GM12892 (cell line): ENCODE measurements around the gene BUB1B.
A peak's percentile ranks its signal among the peaks of the same experiment; 100 is the strongest.

Experiments used
- DNase-seq: peaks from one replicate; pipeline ENCODE4 v3.0.0; 2011; ENCODE audit not compliant: insufficient read length
- FAIRE-seq: peaks from 2 replicates; lab custom pipeline; 2011; peaks lifted over from hg19 to GRCh38; lab: Jason Lieb, UNC
- POLR2A ChIP-seq: IDR thresholded peaks from 2 replicates; pipeline ENCODE4 v1.6.1; 2011; ENCODE audit warnings: low read depth, low read length, control low read depth
- POLR2AphosphoS5 ChIP-seq: IDR thresholded peaks from 2 replicates; pipeline ENCODE4 v1.6.1; 2011; ENCODE audit warnings: low read depth, low read length, control low read depth
- TAF1 ChIP-seq: IDR thresholded peaks from 2 replicates; pipeline ENCODE4 v1.6.1; 2011; ENCODE audit warnings: low read depth, mild to moderate bottlenecking, control low read depth, low read length, borderline replicate concordance

Gene BUB1B

DNA sequence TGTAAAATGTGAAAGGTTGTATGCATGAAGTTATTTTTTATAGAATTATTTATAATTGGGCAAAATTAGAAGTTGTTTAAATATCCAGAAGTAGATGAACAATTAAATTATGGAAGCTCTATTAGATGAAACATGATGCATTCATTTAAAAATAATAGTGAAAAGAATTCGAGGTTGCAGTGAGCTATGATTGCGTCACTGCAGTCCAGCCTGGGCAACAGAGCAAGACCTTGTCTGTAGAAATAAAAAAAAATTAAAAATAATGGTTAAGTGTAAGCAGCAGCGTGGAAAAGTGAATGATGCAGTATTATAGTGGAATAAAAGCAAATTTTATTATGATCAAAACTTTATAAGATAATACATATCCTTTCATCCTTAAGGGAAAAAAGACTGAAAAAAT is 14.3 kb downstream of the BUB1B start:
- TF ChIP-seq POLR2AphosphoS5 (no peak), POLR2A (no peak), TAF1 (no peak)
- no peak for FAIRE-seq
- no peak for DNase-seq

DNA sequence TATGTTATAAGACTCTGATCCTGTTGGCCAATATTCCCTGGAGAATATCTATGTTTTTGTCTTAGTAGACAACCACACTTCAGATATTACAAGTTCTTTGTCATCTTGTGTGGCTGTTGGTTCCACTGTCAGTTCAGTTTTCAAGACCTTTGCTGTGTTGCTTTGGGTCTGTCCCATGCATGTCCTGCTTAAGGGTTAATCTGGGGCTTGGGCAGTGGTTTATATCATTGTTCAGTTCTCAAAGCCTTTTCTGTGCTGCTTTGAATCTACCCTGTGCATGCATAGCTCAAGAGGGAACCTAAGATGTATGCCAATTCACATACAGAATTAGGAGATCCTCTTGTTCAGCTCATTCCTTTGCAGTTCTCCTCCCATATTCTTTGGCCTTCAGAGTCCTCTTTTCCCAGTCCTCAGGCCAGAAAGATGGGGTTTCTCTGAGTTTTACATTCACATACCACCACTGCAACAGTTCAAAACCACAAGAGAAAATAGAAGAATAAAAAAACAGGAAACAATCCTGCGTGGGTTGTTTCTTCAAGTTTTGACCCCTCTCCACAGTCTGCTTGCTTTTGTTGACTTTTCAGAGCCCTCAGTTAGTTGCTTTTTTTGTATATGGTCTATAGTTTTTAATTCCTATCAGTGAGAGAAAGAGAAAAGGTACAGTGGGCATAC is 21.6 kb downstream of the BUB1B start:
- FAIRE-seq = peak; percentile 74

DNA sequence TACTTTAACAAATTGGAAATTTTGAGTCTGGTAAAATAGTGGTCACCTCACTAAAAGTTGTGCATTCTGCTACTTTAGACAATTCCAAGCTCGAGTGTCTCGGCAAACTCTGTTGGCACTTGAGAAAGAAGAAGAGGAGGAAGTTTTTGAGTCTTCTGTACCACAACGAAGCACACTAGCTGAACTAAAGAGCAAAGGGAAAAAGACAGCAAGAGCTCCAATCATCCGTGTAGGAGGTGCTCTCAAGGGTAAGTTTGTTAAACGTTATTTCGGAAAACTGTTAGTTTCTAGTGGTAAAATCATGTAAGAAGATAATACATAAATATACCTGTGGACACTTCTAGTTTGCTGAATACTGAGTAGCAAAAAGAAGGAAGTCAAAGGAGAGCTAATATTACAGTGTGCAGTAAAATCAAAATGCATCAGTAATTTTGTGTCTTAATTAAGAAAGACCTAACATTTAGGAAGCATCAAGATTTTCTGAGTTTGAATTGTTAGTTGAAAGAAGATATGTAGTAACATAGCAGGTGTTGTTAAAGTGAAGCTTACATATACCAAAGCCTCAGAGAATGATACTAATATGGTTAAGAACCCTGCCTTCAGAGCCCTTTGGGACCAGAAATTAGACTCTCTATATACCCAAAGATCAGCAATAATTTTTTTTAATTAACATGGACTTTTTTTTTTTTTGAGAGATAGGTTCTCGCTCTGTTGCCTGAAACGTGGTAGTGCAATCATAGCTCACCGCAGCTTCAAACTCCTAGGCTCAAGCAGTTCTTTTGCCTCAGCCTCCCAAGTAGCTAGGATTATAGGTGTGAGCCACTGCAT is 23.0 kb downstream of the BUB1B start:
- no peak for TF ChIP-seq TAF1
- no peak for TF ChIP-seq POLR2AphosphoS5
- TF ChIP-seq POLR2A = no peak
- DNase-seq (no peak), FAIRE-seq (peak; percentile 79)

More for the DNA sequence above, 21.6 kb downstream of the BUB1B start:
- TF ChIP-seq POLR2A (no peak), TAF1 (no peak)
- DNase-seq = no peak

DNA sequence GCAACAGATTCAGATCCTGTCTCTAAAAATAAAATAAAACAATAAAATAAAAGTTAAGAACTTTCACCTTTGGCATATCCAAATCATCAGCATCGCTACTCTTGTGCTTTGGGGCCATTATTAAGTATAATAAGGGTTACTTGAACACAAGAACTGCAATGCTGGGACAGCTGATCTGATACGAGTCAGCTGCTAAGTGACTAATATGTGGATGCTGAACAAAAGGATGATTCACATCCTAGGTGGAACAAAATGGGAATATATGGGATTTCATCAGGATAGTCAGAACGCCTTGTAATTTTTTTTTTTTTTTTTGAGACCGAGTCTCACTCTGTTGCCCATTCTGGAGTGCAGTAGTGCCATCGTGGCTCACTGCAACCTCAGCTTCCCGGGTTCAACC is 29.7 kb downstream of the BUB1B start:
- DNase-seq (no peak), FAIRE-seq (no peak)
- TF ChIP-seq POLR2AphosphoS5 = no peak
- TF ChIP-seq TAF1 = no peak
- no peak for TF ChIP-seq POLR2A

DNA sequence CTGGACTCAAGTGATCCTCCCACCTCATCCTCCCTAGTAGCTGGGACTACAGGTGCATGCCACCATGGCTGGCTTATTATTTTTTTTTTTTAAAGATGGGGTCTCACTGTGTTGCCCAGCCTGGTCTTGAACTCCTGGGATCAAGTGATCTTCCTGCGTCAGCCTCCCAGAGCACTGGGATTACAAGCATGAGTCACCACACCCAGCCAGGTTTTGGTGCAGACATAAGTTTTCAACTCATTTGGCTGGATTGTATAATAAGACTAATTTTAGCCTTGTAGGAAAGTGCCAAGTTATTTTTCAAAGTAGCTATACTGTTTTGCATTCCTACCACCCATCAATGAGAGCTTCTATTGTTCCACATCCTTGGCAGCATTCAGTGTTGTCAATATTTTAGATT is 32.1 kb downstream of the BUB1B start:
- DNase-seq (no peak), FAIRE-seq (no peak)
- TF ChIP-seq POLR2A = no peak
- no peak for TF ChIP-seq TAF1

DNA sequence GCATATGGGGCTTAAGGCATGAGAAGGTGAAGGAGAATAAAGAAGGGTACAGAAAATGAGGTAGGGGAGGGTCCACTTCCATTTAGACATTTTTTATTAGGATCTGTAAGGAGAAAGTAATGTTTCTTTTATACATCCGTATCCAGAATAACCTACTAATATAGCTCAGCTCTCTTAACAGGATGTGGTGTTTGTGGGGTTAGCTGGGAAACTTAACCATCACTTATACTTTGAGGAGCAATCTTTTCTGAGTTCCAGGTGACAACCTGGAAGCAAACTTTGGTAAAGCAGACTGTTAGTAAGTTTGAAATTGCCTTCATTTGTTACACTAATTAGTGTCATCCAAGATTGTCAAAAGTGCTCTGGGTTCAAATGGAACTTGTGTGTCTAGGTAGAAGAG is 36.6 kb downstream of the BUB1B start:
- TF ChIP-seq POLR2A (no peak), POLR2AphosphoS5 (no peak), TAF1 (no peak)
- no peak for DNase-seq
- FAIRE-seq = no peak

DNA sequence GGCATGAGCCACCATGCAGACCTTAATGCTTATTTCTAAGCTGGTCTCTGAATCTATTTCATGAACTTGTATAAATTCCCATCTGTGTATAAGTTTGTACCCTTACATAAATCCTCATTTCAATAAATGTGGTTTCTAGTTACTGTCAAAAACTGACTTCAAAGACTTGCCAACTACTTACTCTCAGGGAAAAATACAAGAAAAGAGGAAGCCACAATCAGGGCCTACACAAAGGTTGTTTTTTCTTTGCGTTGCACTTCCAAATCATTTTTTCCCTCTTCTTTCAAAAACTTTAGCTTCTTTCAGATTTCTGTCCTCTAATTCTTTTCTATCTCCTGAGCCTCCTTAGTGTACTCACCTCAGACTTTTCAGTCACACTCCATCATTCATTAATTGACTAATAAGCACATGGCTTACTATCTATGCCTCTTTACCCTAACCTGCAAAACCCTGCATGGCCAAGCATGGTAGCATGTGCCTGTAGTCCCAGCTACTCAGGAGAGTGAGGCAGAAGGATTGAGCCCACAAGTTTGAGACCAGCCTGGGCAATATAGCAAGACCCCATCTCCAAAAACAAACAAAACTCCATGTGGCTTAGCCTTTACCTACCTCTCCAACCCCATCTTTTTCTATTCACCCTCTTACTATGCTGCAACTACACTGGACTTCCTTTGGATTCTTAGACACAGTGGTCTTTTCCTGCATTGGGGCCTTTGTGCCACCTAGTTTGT is 37.7 kb downstream of the BUB1B start:
- TF ChIP-seq POLR2A = no peak
- no peak for TF ChIP-seq POLR2AphosphoS5
- TF ChIP-seq TAF1 = no peak
- no peak for FAIRE-seq

DNA sequence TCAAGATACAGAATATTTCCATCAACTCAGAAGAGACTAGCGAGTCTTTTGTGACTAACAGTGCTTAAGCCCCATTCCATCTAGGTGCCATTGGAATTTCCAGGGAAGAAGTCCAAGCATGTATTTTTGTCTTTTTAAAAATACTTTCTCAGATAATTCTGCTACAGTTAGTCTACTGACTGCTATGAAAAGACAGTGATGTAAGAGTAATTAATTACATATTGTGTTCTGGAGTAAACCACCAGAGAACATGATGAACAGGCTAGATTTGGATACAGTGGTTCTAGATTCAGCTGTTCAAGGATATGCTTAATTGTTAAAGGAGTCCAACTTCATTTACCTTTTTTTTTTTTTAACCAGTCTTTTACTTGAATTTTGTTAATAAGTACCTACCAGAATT is 43.2 kb downstream of the BUB1B start:
- no peak for DNase-seq
- FAIRE-seq = no peak
- no peak for TF ChIP-seq POLR2A
- TF ChIP-seq TAF1 = no peak
- no peak for TF ChIP-seq POLR2AphosphoS5

More for the DNA sequence above, 37.7 kb downstream of the BUB1B start:
- no peak for DNase-seq

DNA sequence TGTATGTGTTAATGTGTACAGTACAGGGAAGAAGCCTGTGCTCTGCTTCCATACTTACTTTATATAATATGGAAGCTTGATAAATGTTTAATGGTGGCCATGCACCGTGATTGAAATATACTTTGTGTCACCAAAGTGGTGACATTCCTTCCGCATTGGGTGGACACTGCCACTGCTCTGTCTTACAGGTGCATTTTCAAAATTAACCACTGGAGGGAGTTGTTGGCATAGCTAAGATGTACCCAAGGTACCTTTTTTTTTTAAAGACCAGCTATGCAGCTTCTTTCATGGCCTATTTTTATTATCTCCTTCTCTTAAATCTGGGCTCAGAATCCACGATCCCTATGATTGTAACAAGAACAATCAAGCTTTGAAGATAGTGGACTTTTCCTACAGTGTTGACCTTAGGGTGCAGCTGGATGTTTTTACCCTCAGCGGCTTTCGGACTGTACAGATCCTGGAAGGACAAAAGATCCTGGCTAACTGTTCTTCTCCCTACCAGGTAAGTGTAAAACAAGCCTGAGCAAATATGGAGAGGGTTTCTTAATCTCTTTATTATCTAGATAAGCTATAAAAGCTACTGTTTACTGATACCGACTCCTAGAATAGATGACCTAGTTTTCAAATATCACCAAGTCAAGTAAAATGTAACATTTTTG is 56.4 kb downstream of the BUB1B start:
- FAIRE-seq (peak; percentile 90), DNase-seq (no peak)
- TF ChIP-seq TAF1 (no peak), POLR2AphosphoS5 (no peak), POLR2A (no peak)

DNA sequence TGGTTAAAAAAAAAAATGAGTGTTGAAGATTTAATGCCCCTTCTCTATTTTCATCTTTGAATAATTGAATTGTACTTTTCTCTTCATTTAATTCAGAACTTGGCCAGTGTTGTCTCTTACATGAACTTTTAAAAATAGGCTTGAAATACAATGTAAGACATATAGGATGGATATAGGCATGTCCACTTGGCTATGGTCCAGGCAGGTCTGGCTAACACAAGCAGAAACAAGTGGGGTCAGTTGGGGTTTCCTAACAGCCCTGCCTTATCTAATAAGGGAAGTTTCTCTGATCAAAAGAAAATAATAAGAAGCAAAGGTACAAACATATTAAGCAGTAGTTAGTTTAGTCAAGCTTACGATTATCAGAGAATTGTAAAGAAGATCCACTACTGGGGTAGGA is 58.9 kb downstream of the BUB1B start:
- FAIRE-seq = no peak
- TF ChIP-seq POLR2A = no peak
- TF ChIP-seq POLR2AphosphoS5 = no peak
- no peak for TF ChIP-seq TAF1

DNA sequence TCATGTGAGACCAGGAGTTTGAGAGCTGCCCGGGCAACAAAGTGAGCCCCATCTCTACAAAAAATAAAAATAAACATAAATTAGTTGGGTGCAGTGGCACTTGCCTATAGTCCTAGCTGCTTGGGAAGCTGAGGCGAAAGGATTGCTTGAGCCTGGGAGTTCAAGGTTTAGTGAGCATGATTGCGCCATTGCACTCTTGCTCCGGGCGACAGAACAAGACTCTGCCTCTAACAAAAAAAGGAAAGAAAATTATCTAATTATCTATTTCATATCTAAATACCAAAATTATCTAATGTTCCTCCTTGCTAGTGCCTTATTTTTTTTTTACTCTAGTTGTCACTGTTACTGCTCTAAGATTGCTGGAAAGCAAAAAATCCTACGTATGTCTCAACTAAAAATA is 61.3 kb downstream of the BUB1B start:
- no peak for DNase-seq
- no peak for FAIRE-seq
- TF ChIP-seq POLR2AphosphoS5 (no peak), POLR2A (no peak), TAF1 (no peak)

More for the DNA sequence above, 58.9 kb downstream of the BUB1B start:
- no peak for DNase-seq
